ENCODE data around the gene TRABD2B.

- TF ChIP-seq POLR2AphosphoS5 (IDR thresholded peaks at IDR 0.05; ENCODE audit: low read depth, low read length) (no peak), REST (IDR thresholded peaks at IDR 0.05; ENCODE audit: insufficient read depth in 1 of 2, low read depth in 2 of 2, low read length in 2 of 2) (no peak), SIN3A (IDR thresholded peaks at IDR 0.05; ENCODE audit: borderline replicate concordance, insufficient read depth, low read length) (no peak)
These were observed 85.8 kb downstream of the TRABD2B start for GRCh38 chr1:47911424-47911823.

All from PFSK-1 (cell line).